Mesenchymal stem cell (in vitro differentiated cells and primary cell): ENCODE data around the gene ZNF236.

Experiments used
- DNase-seq: peaks from one replicate; pipeline ENCODE4 v3.0.0-alpha.2; 2013
- H2AFZ ChIP-seq: one replicate; pipeline ENCODE4 v1.6.1; 2013; ENCODE audit warnings: low read depth, mild to moderate bottlenecking, control low read depth, inconsistent platforms, low read length, moderate library complexity
- H2AK5ac ChIP-seq: 2 replicates; pipeline ENCODE4 v1.6.1; 2013; ENCODE audit warnings: low read length, moderate library complexity, mild to moderate bottlenecking, inconsistent platforms; ENCODE audit not compliant: severe bottlenecking
- H2BK120ac ChIP-seq: one replicate; pipeline ENCODE4 v1.6.1; 2013; ENCODE audit warnings: low read depth, mild to moderate bottlenecking, inconsistent platforms, low read length, moderate library complexity
- H2BK12ac ChIP-seq, 2 experiments: one replicate each; pipeline ENCODE4 v1.6.1; 2013; ENCODE audit warnings: inconsistent platforms in 2 of 2, low read length in 2 of 2, mild to moderate bottlenecking in 2 of 2, moderate library complexity in 2 of 2, control low read depth in 1 of 2
- H2BK15ac ChIP-seq: one replicate; pipeline ENCODE4 v1.6.1; 2013; ENCODE audit warnings: mild to moderate bottlenecking, low read depth, inconsistent platforms; ENCODE audit not compliant: poor library complexity, severe bottlenecking
- H2BK5ac ChIP-seq: 2 replicates; pipeline ENCODE4 v1.6.1; 2013; ENCODE audit warnings: low read depth, mild to moderate bottlenecking, low read length, control low read depth, inconsistent platforms; ENCODE audit not compliant: poor library complexity, severe bottlenecking
- H3K14ac ChIP-seq, 2 experiments: one replicate each; pipeline ENCODE4 v1.6.1; 2013; ENCODE audit warnings: inconsistent platforms in 2 of 2, low read length in 2 of 2, control low read depth in 1 of 2, mild to moderate bottlenecking in 1 of 2, moderate library complexity in 1 of 2
- H3K18ac ChIP-seq, 2 experiments: one replicate each; pipeline ENCODE4 v1.6.1; 2013; ENCODE audit warnings: inconsistent platforms in 2 of 2, low read length in 2 of 2, control low read depth in 1 of 2, low read depth in 1 of 2, mild to moderate bottlenecking in 1 of 2
- H3K23ac ChIP-seq, 2 experiments: one replicate each; pipeline ENCODE4 v1.6.1; 2013; ENCODE audit warnings: inconsistent platforms in 2 of 2, low read length in 2 of 2, mild to moderate bottlenecking in 2 of 2, moderate library complexity in 2 of 2, control low read depth in 1 of 2
- H3K27ac ChIP-seq: 2 replicates; pipeline ENCODE4 v1.5.1; 2013; ENCODE audit warnings: mild to moderate bottlenecking, moderate library complexity, low read length, control low read depth, inconsistent platforms; ENCODE audit not compliant: poor library complexity, severe bottlenecking
- H3K27me3 ChIP-seq, 2 experiments: 2 replicates each; pipeline versions ENCODE4 v1.6.1 to v1.7.0; 2013; ENCODE audit warnings: low read length in 2 of 2, mild to moderate bottlenecking in 2 of 2, moderate library complexity in 2 of 2, control low read depth in 1 of 2, inconsistent platforms in 1 of 2; ENCODE audit not compliant: control insufficient read depth in 1 of 2, insufficient read depth in 1 of 2
- H3K36me3 ChIP-seq, 2 experiments: 2 replicates each; pipeline versions ENCODE4 v1.6.1 to v1.7.0; 2013; ENCODE audit warnings: low read length in 2 of 2, control low read depth in 1 of 2, inconsistent platforms in 1 of 2, low read depth in 1 of 2, mild to moderate bottlenecking in 1 of 2; ENCODE audit not compliant: insufficient read depth in 2 of 2, control insufficient read depth in 1 of 2
- H3K4ac ChIP-seq, 2 experiments: one replicate each; pipeline ENCODE4 v1.6.1; 2013; ENCODE audit warnings: inconsistent platforms in 2 of 2, low read length in 2 of 2, mild to moderate bottlenecking in 2 of 2, moderate library complexity in 2 of 2, control low read depth in 1 of 2, low read depth in 1 of 2
- H3K4me1 ChIP-seq: 2 replicates; pipeline ENCODE4 v1.6.1; 2013; ENCODE audit warnings: low read depth, low read length, control low read depth; ENCODE audit not compliant: control insufficient read depth, insufficient read depth
- H3K4me2 ChIP-seq: 2 replicates; pipeline ENCODE4 v1.6.1; 2013; ENCODE audit warnings: low read length, mild to moderate bottlenecking, inconsistent platforms; ENCODE audit not compliant: poor library complexity, severe bottlenecking
- H3K4me3 ChIP-seq, 2 experiments: 2 replicates each; pipeline versions ENCODE4 v1.5.1 to v1.7.0; 2013; ENCODE audit warnings: low read length in 2 of 2, mild to moderate bottlenecking in 2 of 2, control low read depth in 1 of 2, low read depth in 1 of 2; ENCODE audit not compliant: insufficient read depth in 1 of 2
- H3K79me1 ChIP-seq: replicated peaks from 2 replicates; pipeline ENCODE4 v1.6.1; 2013; ENCODE audit warnings: mild to moderate bottlenecking, control low read depth, low read length, inconsistent platforms; ENCODE audit not compliant: poor library complexity, severe bottlenecking
- H3K9ac ChIP-seq: 2 replicates; pipeline ENCODE4 v1.7.0; 2013; ENCODE audit warnings: mild to moderate bottlenecking, low read length, moderate library complexity
- H3K9me3 ChIP-seq: 2 replicates; pipeline ENCODE4 v1.7.0; 2013; ENCODE audit warnings: mild to moderate bottlenecking, low read length; ENCODE audit not compliant: control insufficient read depth
- H4K8ac ChIP-seq: one replicate; pipeline ENCODE4 v1.6.1; 2013; ENCODE audit warnings: inconsistent platforms, mild to moderate bottlenecking, low read length, moderate library complexity
- H4K91ac ChIP-seq: one replicate; pipeline ENCODE4 v1.6.1; 2013; ENCODE audit warnings: mild to moderate bottlenecking, low read length, inconsistent platforms
- WGBS: methylation state at CpG from one replicate; pipeline ENCODE4 v1.1.7; 2013; ENCODE audit warnings: mixed read lengths; 5-methylcytosine and 5-hydroxymethylcytosine counted together

The ZNF236 gene

GRCh38 chr18:76985156-76985950 lies 163.0 kb downstream of the ZNF236 start:
- Histone ChIP-seq H4K91ac (no peak overlapping the region), H3K18ac (no peak overlapping the region), H3K36me3 (no peaks in the 10 kb centered on the region), H2AK5ac (no peak overlapping the region), H2BK120ac (no peak overlapping the region), H3K14ac (no peak overlapping the region), H3K23ac (no peak overlapping the region), H3K27me3 (no peaks in the 10 kb centered on the region), H2AFZ (no peak overlapping the region), H4K8ac (no peak overlapping the region), H3K27ac (no peak overlapping the region), H2BK5ac (no peak overlapping the region), H2BK12ac (no peak overlapping the region), H3K9me3 (no peaks in the 10 kb centered on the region), H3K4me2 (no peak overlapping the region), H2BK15ac (no peak overlapping the region), H3K4me1 (peaks cover 14% of the 10 kb centered on the region), H3K79me1 (no peaks in the 10 kb centered on the region), H3K4ac (no peak overlapping the region), H3K9ac (no peak overlapping the region), H3K4me3 (no peak overlapping the region)
- no peak for DNase-seq
- WGBS, result 91% methylated on average over 27 of the region's 27 CpGs

DNA sequence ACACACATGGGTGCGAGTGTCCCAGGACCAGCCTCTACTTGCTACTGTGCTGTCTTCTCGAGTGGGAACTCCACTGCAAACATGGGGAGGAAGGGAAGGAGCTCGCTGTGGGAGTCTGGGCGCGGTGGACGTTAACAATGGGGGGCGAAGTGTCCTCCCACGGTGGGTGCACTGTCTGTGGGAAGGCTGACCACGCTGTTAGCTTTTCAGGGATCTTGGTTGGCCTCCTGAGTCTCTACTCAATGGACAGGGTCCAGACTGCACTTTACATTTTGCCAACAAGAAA lies 163.5 kb downstream of the ZNF236 start:
- Histone ChIP-seq H2BK5ac (no peak overlapping the region), H3K4me3 (no peak overlapping the region), H2BK120ac (no peak overlapping the region), H3K4me2 (no peak overlapping the region), H4K91ac (no peak overlapping the region), H3K79me1 (no peaks in the 10 kb centered on the region), H3K14ac (no peak overlapping the region), H2BK12ac (no peak overlapping the region), H3K18ac (no peak overlapping the region), H3K23ac (no peak overlapping the region), H3K27me3 (no peaks in the 10 kb centered on the region), H2AFZ (no peak overlapping the region), H3K4ac (no peak overlapping the region), H3K27ac (no peak overlapping the region), H2BK15ac (no peak overlapping the region), H3K4me1 (peaks cover 14% of the 10 kb centered on the region), H3K36me3 (no peaks in the 10 kb centered on the region), H4K8ac (no peak overlapping the region), H3K9ac (no peak overlapping the region), H2AK5ac (no peak overlapping the region), H3K9me3 (no peaks in the 10 kb centered on the region)
- no peak for DNase-seq
- 92% methylated on average over 9 of the region's 9 CpGs for WGBS

- Histone ChIP-seq H3K18ac (no peak overlapping the region), H2AFZ (no peak overlapping the region), H4K91ac (no peak overlapping the region), H3K9ac (no peak overlapping the region), H3K4me1 (peaks cover 14% of the 10 kb centered on the region), H3K79me1 (no peaks in the 10 kb centered on the region), H2BK5ac (no peak overlapping the region), H3K23ac (no peak overlapping the region), H2BK12ac (no peak overlapping the region), H3K4me2 (no peak overlapping the region), H3K4ac (no peak overlapping the region), H3K36me3 (no peaks in the 10 kb centered on the region), H2BK120ac (no peak overlapping the region), H3K4me3 (no peak overlapping the region), H2AK5ac (no peak overlapping the region), H2BK15ac (no peak overlapping the region), H4K8ac (no peak overlapping the region), H3K27ac (no peak overlapping the region), H3K27me3 (no peaks in the 10 kb centered on the region), H3K14ac (no peak overlapping the region), H3K9me3 (no peaks in the 10 kb centered on the region)
- WGBS, result 92% methylated on average over 7 of the region's 7 CpGs
- DNase-seq, result no peak
These were observed 164.0 kb downstream of the ZNF236 start for GRCh38 chr18:76986406-76986805.

DNA sequence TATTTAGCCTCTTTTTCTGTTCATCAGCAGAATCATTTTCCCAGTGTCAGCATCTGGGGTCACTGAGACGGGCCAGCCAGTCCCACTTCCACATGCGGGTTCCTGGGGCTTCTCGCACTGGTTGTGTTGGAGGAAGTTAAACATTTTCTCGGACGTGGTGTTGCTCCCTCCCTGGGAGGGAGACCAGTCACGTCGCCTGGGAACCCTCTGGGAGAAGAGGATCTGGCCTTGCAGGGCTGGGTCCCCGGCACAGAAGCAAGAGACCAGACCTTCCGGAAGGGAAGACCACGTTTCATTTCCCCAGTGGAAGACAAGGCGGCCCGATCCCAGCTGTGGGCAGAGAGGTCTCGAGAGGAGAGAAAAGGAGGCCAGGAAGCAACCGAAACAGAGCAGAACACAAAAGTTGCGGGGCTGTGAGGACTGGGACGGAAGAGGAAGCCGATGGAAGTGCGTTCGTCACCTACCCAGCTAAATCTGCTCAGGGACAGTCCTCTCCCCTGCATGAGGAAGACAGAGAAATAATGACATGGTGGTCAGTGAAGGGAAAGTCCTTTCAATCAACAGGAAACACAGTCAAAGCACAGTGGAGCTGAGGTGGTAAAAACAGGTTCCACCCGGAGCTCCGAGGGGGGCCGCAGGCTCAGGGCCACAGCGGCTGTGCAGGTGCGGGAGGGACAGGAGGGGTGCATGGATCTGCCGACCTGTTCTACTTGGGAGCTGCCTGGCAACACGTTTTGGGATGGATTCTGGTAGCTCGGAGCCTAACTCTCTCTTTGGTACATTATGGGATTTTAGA lies 165.9 kb downstream of the ZNF236 start:
- H2BK120ac ChIP-seq, result no peak overlapping the region
- WGBS, result 83% methylated on average over 25 of the region's 27 CpGs
- H3K14ac ChIP-seq, result no peak overlapping the region
- no peaks in the 10 kb centered on the region for H3K9me3 ChIP-seq
- peaks cover 19% of the 10 kb centered on the region for H3K4me1 ChIP-seq
- H3K4ac ChIP-seq, result no peak overlapping the region
- H2BK15ac ChIP-seq, result no peak overlapping the region
- no peak overlapping the region for H3K18ac ChIP-seq
- H3K23ac ChIP-seq, result no peak overlapping the region
- H3K9ac ChIP-seq, result no peak overlapping the region
- no peak for DNase-seq
- no peak overlapping the region for H2AK5ac ChIP-seq
- H3K4me2 ChIP-seq, result no peak overlapping the region
- no peaks in the 10 kb centered on the region for H3K79me1 ChIP-seq
- no peak overlapping the region for H3K27ac ChIP-seq
- H2AFZ ChIP-seq, result no peak overlapping the region
- H4K8ac ChIP-seq, result no peak overlapping the region
- no peaks in the 10 kb centered on the region for H3K36me3 ChIP-seq
- no peak overlapping the region for H3K4me3 ChIP-seq
- no peak overlapping the region for H4K91ac ChIP-seq
- H2BK5ac ChIP-seq, result no peak overlapping the region
- no peak overlapping the region for H2BK12ac ChIP-seq
- peaks cover 0 to 7% of the 10 kb centered on the region in 2 experiments for H3K27me3 ChIP-seq
